ENCODE measurements around the gene RYR2.

The RYR2 gene

GRCh38 chr1:237104096-237104495 is 62.1 kb downstream of the RYR2 start:
- DNase-seq (ENCODE audit: low spot score) = no peak
- no peak for TF ChIP-seq CTCF (IDR thresholded peaks at IDR 0.05; ENCODE audit: poor library complexity, severe bottlenecking)
- Histone ChIP-seq H3K27ac (ENCODE audit: poor library complexity, severe bottlenecking) (no peak overlapping the region), H3K4me1 (ENCODE audit: insufficient read depth, poor library complexity, severe bottlenecking) (no peaks in the 10 kb centered on the region), H3K36me3 (ENCODE audit: low read depth) (no peaks in the 10 kb centered on the region), H3K4me3 (ENCODE audit: severe bottlenecking) (no peak overlapping the region), H3K27me3 (ENCODE audit: insufficient read depth, poor library complexity, severe bottlenecking) (no peaks in the 10 kb centered on the region), H3K9me3 (ENCODE audit: severe bottlenecking) (no peaks in the 10 kb centered on the region)
- ATAC-seq (ENCODE audit: low read depth) = no peak

- ATAC-seq (ENCODE audit: low read depth) (no peak), DNase-seq (ENCODE audit: low spot score) (no peak)
- H3K27ac ChIP-seq (ENCODE audit: poor library complexity, severe bottlenecking) = no peak overlapping the region
- H3K4me3 ChIP-seq (ENCODE audit: severe bottlenecking) = no peak overlapping the region
- H3K4me1 ChIP-seq (ENCODE audit: insufficient read depth, poor library complexity, severe bottlenecking) = no peaks in the 10 kb centered on the region
- no peaks in the 10 kb centered on the region for H3K27me3 ChIP-seq (ENCODE audit: insufficient read depth, poor library complexity, severe bottlenecking)
- no peaks in the 10 kb centered on the region for H3K36me3 ChIP-seq (ENCODE audit: low read depth)
- no peaks in the 10 kb centered on the region for H3K9me3 ChIP-seq (ENCODE audit: severe bottlenecking)
- no peak for TF ChIP-seq CTCF (IDR thresholded peaks at IDR 0.05; ENCODE audit: poor library complexity, severe bottlenecking)
Measured at GRCh38 chr1:237105826-237106225, 63.8 kb downstream of the RYR2 start.

- Histone ChIP-seq H3K4me3 (ENCODE audit: severe bottlenecking) (no peak overlapping the region), H3K27me3 (ENCODE audit: insufficient read depth, poor library complexity, severe bottlenecking) (no peaks in the 10 kb centered on the region), H3K27ac (ENCODE audit: poor library complexity, severe bottlenecking) (no peak overlapping the region), H3K4me1 (ENCODE audit: insufficient read depth, poor library complexity, severe bottlenecking) (no peaks in the 10 kb centered on the region), H3K9me3 (ENCODE audit: severe bottlenecking) (no peaks in the 10 kb centered on the region), H3K36me3 (ENCODE audit: low read depth) (no peaks in the 10 kb centered on the region)
- DNase-seq (ENCODE audit: low spot score) (no peak), ATAC-seq (ENCODE audit: low read depth) (no peak)
- TF ChIP-seq CTCF (IDR thresholded peaks at IDR 0.05; ENCODE audit: poor library complexity, severe bottlenecking) = no peak
Measured at GRCh38 chr1:237108297-237109040, 66.5 kb downstream of the RYR2 start.

- Histone ChIP-seq H3K36me3 (ENCODE audit: low read depth) (no peaks in the 10 kb centered on the region), H3K4me3 (ENCODE audit: severe bottlenecking) (no peak overlapping the region), H3K27me3 (ENCODE audit: insufficient read depth, poor library complexity, severe bottlenecking) (no peaks in the 10 kb centered on the region), H3K9me3 (ENCODE audit: severe bottlenecking) (no peaks in the 10 kb centered on the region), H3K4me1 (ENCODE audit: insufficient read depth, poor library complexity, severe bottlenecking) (no peaks in the 10 kb centered on the region), H3K27ac (ENCODE audit: poor library complexity, severe bottlenecking) (no peak overlapping the region)
- no peak for TF ChIP-seq CTCF (IDR thresholded peaks at IDR 0.05; ENCODE audit: poor library complexity, severe bottlenecking)
- no peak for ATAC-seq (ENCODE audit: low read depth)
- no peak for DNase-seq (ENCODE audit: low spot score)
Measured at GRCh38 chr1:237111807-237112206, 69.8 kb downstream of the RYR2 start.

GRCh38 chr1:237112663-237113062 is 70.7 kb downstream of the RYR2 start:
- Histone ChIP-seq H3K4me1 (ENCODE audit: insufficient read depth, poor library complexity, severe bottlenecking) (no peaks in the 10 kb centered on the region), H3K27me3 (ENCODE audit: insufficient read depth, poor library complexity, severe bottlenecking) (no peaks in the 10 kb centered on the region), H3K27ac (ENCODE audit: poor library complexity, severe bottlenecking) (no peak overlapping the region), H3K36me3 (ENCODE audit: low read depth) (no peaks in the 10 kb centered on the region), H3K4me3 (ENCODE audit: severe bottlenecking) (no peak overlapping the region), H3K9me3 (ENCODE audit: severe bottlenecking) (no peaks in the 10 kb centered on the region)
- DNase-seq (ENCODE audit: low spot score) (no peak), ATAC-seq (ENCODE audit: low read depth) (no peak)
- TF ChIP-seq CTCF (IDR thresholded peaks at IDR 0.05; ENCODE audit: poor library complexity, severe bottlenecking) = no peak
